Tibial artery (tissue), 4 donors: ENCODE results near the gene TSPAN6.

Source experiments
- DNase-seq, 2 donors: peaks; one replicate each; pipeline ENCODE4 v3.0.0-alpha.2; 2019
- H3K27ac ChIP-seq, 2 donors: fragments of 200-600 bp; sonication (generic) in 1 of 2; 1 replicate in 1 of 2; 2 replicates in 1 of 2; pipeline ENCODE4 v1.5.1; 2018 to 2019; ENCODE audit warnings: mild to moderate bottlenecking in 1 of 2
- H3K27me3 ChIP-seq, 2 donors: fragments of 200-600 bp; sonication (generic) in 1 of 2; one replicate each; pipeline versions ENCODE4 v1.5.1 to v1.6.0; 2016 to 2019
- H3K36me3 ChIP-seq, 3 donors: fragments of 200-600 bp; sonication (generic) in 2 of 3; one replicate each; pipeline ENCODE4 v1.5.1; 2016 to 2019; ENCODE audit warnings: mild to moderate bottlenecking in 2 of 3
- H3K4me1 ChIP-seq, 4 donors: fragments of 200-600 bp; sonication (generic) in 2 of 4; 1 replicate in 3 of 4; 2 replicates in 1 of 4; pipeline ENCODE4 v1.5.1; 2016 to 2019
- H3K4me3 ChIP-seq, 2 donors: fragments of 200-600 bp; sonication (generic) in 1 of 2; 1 replicate in 1 of 2; 2 replicates in 1 of 2; pipeline ENCODE4 v1.5.1; 2018 to 2019; ENCODE audit warnings: mild to moderate bottlenecking in 2 of 2
- H3K9me3 ChIP-seq, 3 donors: fragments of 200-600 bp; sonication (generic) in 1 of 3; one replicate each; pipeline ENCODE4 v1.5.1; 2016 to 2019
- intact Hi-C: fragments of 100-400 bp; cut with DNase I; formaldehyde crosslinking; loops from one replicate; pipeline ENCODE4 v1.15.0; 2023; ENCODE audit warnings: low total_unique reads
- TF ChIP-seq, protein P1 (sequence below), 2 experiments: fragments of 200-600 bp in 1 of 2; fragments of 450-650 bp in 1 of 2; IDR thresholded peaks; one replicate each; pipeline ENCODE4 v1.5.1; 2017 to 2019; ENCODE audit warnings: antibody characterized with exemption in 2 of 2, mild to moderate bottlenecking in 1 of 2, moderate library complexity in 1 of 2

The TSPAN6 gene

DNA sequence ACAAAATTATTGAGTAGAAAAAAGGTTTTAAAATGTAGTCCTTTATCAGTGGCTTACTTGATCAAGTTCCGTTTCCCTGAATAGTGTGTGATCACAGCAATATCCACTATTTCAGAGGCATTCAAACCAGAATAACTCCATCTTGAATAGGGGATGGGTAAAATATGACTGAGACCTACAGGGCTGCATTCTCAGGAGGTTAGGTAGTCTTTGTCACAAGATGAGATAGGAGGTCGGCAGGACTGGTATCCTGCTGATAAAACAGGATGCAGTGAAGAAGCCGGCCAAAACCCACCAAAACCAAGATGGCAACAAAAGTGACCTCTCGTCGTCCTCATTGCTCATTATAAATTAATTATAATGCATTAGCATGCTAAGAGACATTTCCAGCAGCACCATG is 24.7 kb downstream of the TSPAN6 start:
- Histone ChIP-seq H3K27ac (no peak overlapping the region), H3K4me3 (no peak overlapping the region), H3K36me3 (no peaks in the 10 kb centered on the region), H3K9me3 (no peaks in the 10 kb centered on the region), H3K4me1 (no peaks in the 10 kb centered on the region), H3K27me3 (no peaks in the 10 kb centered on the region)
- TF ChIP-seq, protein P1, sequence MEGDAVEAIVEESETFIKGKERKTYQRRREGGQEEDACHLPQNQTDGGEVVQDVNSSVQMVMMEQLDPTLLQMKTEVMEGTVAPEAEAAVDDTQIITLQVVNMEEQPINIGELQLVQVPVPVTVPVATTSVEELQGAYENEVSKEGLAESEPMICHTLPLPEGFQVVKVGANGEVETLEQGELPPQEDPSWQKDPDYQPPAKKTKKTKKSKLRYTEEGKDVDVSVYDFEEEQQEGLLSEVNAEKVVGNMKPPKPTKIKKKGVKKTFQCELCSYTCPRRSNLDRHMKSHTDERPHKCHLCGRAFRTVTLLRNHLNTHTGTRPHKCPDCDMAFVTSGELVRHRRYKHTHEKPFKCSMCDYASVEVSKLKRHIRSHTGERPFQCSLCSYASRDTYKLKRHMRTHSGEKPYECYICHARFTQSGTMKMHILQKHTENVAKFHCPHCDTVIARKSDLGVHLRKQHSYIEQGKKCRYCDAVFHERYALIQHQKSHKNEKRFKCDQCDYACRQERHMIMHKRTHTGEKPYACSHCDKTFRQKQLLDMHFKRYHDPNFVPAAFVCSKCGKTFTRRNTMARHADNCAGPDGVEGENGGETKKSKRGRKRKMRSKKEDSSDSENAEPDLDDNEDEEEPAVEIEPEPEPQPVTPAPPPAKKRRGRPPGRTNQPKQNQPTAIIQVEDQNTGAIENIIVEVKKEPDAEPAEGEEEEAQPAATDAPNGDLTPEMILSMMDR (IDR thresholded peaks at IDR 0.05), result no peak
- DNase-seq, result no peak
- intact Hi-C loops, result no loop called here

DNA sequence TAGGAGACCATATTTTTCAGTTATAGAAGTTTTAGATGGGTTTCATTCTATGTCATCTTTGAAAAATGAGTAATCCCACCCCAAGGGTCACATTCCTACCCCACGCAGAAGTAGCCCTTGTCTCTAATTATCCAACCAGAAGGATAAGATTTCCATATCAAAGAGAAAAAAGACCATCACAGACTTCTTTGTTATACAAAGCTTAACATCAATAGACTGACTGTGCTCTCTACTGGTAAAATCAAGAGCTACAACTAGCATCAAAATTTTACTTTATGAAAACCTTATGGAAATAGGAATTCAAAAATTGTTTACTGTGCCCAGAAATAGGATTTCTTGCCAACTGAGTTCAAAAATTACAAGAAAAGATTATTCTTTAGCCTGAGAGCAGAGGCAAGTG is 27.0 kb downstream of the TSPAN6 start:
- H3K27ac ChIP-seq, result no peak overlapping the region
- H3K4me3 ChIP-seq, result no peak overlapping the region
- H3K36me3 ChIP-seq, result no peaks in the 10 kb centered on the region
- TF ChIP-seq, protein P1 (IDR thresholded peaks at IDR 0.05), result no peak
- no peaks in the 10 kb centered on the region for H3K9me3 ChIP-seq
- H3K4me1 ChIP-seq, result no peaks in the 10 kb centered on the region
- intact Hi-C loops, result no loop called here
- no peaks in the 10 kb centered on the region for H3K27me3 ChIP-seq
- DNase-seq, result no peak

DNA sequence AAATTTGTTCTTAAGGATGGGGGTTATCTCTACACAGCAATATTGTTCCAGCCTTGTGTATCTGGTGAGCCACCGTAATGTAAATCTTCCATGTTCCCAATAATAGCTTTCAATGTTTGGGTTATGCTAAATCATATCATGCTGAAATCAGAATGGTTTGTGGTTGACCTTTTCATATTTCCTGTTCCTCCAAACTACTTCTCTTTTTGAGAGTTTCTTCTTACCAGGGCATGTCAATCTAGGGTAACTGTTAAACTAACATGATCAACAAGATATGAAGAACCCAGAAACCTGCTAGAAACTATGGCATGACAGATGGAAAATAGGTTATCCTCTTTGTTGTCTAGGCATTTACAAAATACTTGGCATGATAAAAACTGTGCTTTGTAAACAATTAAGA is 29.9 kb downstream of the TSPAN6 start:
- Histone ChIP-seq H3K9me3 (no peaks in the 10 kb centered on the region), H3K4me3 (no peak overlapping the region), H3K4me1 (no peaks in the 10 kb centered on the region), H3K27me3 (no peaks in the 10 kb centered on the region), H3K36me3 (no peaks in the 10 kb centered on the region), H3K27ac (no peak overlapping the region)
- intact Hi-C loops, result no loop called here
- no peak for DNase-seq
- TF ChIP-seq, protein P1 (IDR thresholded peaks at IDR 0.05), result no peak

DNA sequence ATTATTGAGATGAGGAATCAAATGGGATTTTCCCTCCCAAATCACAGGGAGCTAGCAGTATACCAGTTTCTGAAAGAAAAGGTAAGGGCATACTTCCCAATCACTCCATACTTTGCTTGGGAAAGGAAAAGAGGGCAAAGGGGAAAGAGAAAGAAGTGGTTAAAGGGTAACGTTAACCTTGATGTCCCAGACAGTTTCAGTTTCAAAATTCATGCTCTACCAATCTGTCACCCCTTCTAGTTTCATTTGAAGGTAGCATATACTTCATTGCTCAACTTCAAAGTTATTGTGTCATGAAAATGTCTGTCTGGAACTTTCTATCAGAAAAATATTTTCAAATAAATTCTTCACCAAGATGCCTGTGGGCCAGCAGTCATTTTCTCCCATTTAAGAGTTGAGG is 35.8 kb downstream of the TSPAN6 start:
- intact Hi-C loops, result no loop called here
- H3K9me3 ChIP-seq, result no peaks in the 10 kb centered on the region

DNA sequence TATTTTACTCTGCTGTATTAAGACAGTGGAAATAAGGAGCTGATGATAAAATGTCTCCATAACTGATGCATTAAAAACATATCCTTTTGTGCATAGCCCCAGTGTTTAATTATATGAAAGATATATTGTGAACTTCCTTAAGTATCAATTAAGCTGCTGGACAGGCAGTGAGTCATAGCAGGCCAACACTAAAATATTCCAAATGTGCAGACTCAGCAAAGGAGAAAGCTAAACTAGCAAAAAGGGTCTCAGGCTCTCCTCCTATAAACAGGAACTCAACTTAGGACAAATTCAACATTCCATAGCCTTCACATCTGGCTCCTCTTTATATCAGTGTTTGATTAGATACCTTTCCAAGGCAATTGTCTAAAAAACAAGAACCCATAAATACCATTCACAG is 36.3 kb downstream of the TSPAN6 start:
- no peaks in the 10 kb centered on the region for H3K36me3 ChIP-seq

More for the DNA sequence above, 35.8 kb downstream of the TSPAN6 start:
- Histone ChIP-seq H3K27ac (no peak overlapping the region), H3K36me3 (no peaks in the 10 kb centered on the region), H3K27me3 (no peaks in the 10 kb centered on the region), H3K4me3 (no peak overlapping the region), H3K4me1 (no peaks in the 10 kb centered on the region)
- TF ChIP-seq, protein P1 (IDR thresholded peaks at IDR 0.05), result no peak
- no peak for DNase-seq

More for the DNA sequence above, 36.3 kb downstream of the TSPAN6 start:
- TF ChIP-seq, protein P1 (IDR thresholded peaks at IDR 0.05), result no peak
- no peak for DNase-seq
- intact Hi-C loops, result no loop called here
- Histone ChIP-seq H3K27ac (no peak overlapping the region), H3K4me1 (no peaks in the 10 kb centered on the region), H3K4me3 (no peak overlapping the region), H3K27me3 (no peaks in the 10 kb centered on the region), H3K9me3 (no peaks in the 10 kb centered on the region)
